Cardiac muscle cell (in vitro differentiated cells and primary cell): ENCODE results near the gene HHIPL2. TPM values are rescaled to one million over a fixed set of nuclear protein-coding genes. Genes with fewer than 3 reads are reported as not detected.
A peak's percentile ranks its signal among the peaks of the same experiment; 100 is the strongest.

Experiments used
- DNase-seq, 2 donors: peaks; one replicate each; pipeline versions ENCODE4 v3.0.0 to v3.0.0-alpha.2; 2010 to 2017; ENCODE audit warnings: low read depth in 1 of 2, low spot score in 1 of 2
- H3K27ac ChIP-seq: fragments of 200-600 bp; sonication (generic); 2 replicates; pipeline ENCODE4 v1.5.1; 2016
- H3K27me3 ChIP-seq: fragments of 200-600 bp; sonication (generic); 2 replicates; pipeline ENCODE4 v1.6.0; 2016; ENCODE audit warnings: control low read depth
- H3K36me3 ChIP-seq: fragments of 200-600 bp; sonication (generic); 2 replicates; pipeline ENCODE4 v1.5.1; 2016; ENCODE audit warnings: control low read depth
- H3K4me1 ChIP-seq: fragments of 200-600 bp; sonication (generic); 2 replicates; pipeline ENCODE4 v1.8.1; 2017; ENCODE audit warnings: low read depth, mild to moderate bottlenecking, mixed run types
- H3K4me3 ChIP-seq: fragments of 200-600 bp; sonication (generic); 2 replicates; pipeline ENCODE4 v1.5.1; 2016; ENCODE audit warnings: mild to moderate bottlenecking
- H3K9me3 ChIP-seq: fragments of 200-600 bp; sonication (generic); 2 replicates; pipeline ENCODE4 v1.5.1; 2017; ENCODE audit warnings: low read depth, mild to moderate bottlenecking, control low read depth
- polyA plus RNA-seq: library from polyadenylated mRNA; unstranded; fragments of >200 nt; fragmentation: Nextera tagmentation; extraction: Ambion mirVana; gene quantifications from 2 replicates; pipeline ENCODE4 v1.2.1, GENCODE V29; 2016
- total RNA-seq: library from RNA; depleted of rRNA; stranded (reverse); fragments of >200 nt; gene quantifications from 2 replicates; pipeline ENCODE4 v1.2.3, GENCODE V29; 2016
- TF ChIP-seq, protein P1 (sequence below): IDR thresholded peaks from 2 replicates; pipeline ENCODE4 v1.5.1; 2012; ENCODE audit warnings: low read depth, mild to moderate bottlenecking, low read length

The HHIPL2 gene
- total and polyA plus RNA-seq, 2 experiments from 2014 or later, result 0.38 TPM; not detected in 1

DNA sequence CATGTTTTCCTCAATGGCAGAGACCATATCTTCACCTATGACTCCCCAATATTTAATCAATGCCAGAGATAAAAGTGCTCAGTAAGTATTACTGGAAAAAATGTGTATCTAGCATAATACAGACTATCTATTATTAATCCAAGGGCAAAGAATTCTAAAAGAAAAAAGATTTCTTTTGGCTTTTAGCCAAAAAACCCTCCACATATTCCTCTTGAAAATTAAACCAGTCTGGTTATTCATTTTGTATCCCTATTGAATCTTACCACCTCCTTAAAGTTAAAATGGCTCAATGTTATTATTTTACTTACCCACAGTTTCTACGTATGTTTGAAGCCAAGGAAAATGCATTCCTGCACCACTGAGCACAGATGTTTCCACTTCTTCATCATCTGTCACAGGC lies 40.2 kb upstream of the HHIPL2 start:
- Histone ChIP-seq H3K4me3 (no peak overlapping the region), H3K27me3 (no peaks in the 10 kb centered on the region), H3K27ac (no peak overlapping the region), H3K36me3 (no peaks in the 10 kb centered on the region), H3K9me3 (no peaks in the 10 kb centered on the region), H3K4me1 (peaks cover 10% of the 10 kb centered on the region)
- DNase-seq, result no peak
- TF ChIP-seq, protein P1, sequence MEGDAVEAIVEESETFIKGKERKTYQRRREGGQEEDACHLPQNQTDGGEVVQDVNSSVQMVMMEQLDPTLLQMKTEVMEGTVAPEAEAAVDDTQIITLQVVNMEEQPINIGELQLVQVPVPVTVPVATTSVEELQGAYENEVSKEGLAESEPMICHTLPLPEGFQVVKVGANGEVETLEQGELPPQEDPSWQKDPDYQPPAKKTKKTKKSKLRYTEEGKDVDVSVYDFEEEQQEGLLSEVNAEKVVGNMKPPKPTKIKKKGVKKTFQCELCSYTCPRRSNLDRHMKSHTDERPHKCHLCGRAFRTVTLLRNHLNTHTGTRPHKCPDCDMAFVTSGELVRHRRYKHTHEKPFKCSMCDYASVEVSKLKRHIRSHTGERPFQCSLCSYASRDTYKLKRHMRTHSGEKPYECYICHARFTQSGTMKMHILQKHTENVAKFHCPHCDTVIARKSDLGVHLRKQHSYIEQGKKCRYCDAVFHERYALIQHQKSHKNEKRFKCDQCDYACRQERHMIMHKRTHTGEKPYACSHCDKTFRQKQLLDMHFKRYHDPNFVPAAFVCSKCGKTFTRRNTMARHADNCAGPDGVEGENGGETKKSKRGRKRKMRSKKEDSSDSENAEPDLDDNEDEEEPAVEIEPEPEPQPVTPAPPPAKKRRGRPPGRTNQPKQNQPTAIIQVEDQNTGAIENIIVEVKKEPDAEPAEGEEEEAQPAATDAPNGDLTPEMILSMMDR, result no peak

DNA sequence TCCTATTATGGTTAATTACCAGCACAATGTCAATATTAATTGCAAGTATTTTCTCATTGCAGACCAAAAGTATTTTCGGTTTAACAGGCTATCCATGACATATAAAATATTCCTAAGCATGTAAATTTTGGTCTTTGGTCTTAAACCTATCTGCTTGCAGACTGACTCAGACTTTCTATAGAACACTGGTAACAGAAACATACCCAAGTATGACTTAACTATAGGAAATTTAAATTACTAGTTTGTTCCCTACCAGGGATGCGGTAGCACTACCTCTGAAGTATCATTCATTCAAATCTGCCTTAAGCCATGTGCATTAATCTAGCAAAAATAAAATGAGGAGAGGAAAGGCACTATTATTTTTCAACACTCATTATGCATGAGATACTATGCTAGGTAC lies 38.9 kb upstream of the HHIPL2 start:
- H3K9me3 ChIP-seq, result no peaks in the 10 kb centered on the region
- H3K27me3 ChIP-seq, result no peaks in the 10 kb centered on the region
- H3K27ac ChIP-seq, result no peak overlapping the region
- TF ChIP-seq, protein P1, result no peak
- peaks cover 8% of the 10 kb centered on the region for H3K36me3 ChIP-seq
- H3K4me3 ChIP-seq, result no peak overlapping the region
- peaks cover 10% of the 10 kb centered on the region for H3K4me1 ChIP-seq
- DNase-seq, result no peak

DNA sequence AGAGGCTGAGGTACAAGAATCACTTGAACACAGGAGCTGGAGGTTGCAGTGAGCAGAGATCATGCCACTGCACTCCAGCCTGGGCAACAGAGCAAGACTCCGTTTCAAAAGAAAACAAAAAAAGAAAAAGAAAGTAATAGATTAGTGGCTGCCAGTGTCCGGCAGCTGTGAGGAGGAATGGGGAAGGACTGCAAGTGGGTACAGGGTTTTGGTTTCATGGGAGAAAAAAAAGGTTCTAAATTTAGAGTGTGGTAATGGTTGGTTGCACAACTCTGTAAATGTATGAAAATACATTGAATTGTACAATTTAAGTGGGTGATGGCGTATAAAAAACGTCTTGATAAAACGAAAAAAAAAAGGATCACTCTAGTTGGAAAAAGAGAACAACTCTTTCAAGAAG lies 35.2 kb upstream of the HHIPL2 start:
- H3K4me1 ChIP-seq, result no peaks in the 10 kb centered on the region
- TF ChIP-seq, protein P1, result no peak
- DNase-seq, result no peak
- H3K27ac ChIP-seq, result no peak overlapping the region
- no peak overlapping the region for H3K4me3 ChIP-seq
- peaks cover 8% of the 10 kb centered on the region for H3K36me3 ChIP-seq
- H3K27me3 ChIP-seq, result no peaks in the 10 kb centered on the region
- H3K9me3 ChIP-seq, result no peaks in the 10 kb centered on the region

DNA sequence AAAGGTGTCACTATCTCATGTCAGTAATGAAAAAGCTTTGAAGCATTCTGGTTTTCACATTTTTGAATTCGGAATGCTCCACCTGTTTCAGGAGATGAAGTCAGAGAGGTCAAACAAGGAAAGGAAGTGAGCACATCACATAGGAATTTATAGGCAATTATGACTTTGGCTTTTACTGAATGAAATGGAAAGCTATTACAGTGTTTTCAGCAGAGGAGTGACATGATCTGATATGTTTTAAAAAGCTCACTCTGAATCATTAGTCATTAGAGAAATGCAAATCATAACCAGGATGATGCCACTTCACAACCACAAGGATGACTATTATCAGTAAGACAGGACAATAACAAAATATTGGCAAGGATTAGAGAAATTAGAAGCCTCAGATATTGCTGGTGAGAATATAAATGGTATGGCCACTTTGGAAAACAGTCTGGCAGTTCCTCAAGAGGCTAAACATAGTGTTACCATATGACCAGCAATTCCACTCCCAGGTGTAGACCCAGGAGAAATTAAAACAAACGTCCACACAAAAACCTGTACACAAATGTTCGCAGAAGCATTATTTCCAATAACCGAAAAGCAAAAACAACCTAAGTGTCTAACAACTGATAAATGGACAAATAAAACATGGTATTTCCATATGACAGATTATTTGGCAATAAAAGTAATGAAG lies 34.3 kb upstream of the HHIPL2 start:
- Histone ChIP-seq H3K27ac (no peak overlapping the region), H3K4me1 (no peaks in the 10 kb centered on the region), H3K36me3 (peaks cover 14% of the 10 kb centered on the region), H3K27me3 (no peaks in the 10 kb centered on the region), H3K9me3 (no peaks in the 10 kb centered on the region), H3K4me3 (no peak overlapping the region)
- TF ChIP-seq, protein P1, result no peak
- DNase-seq, result peak in 1 of 2 donors; percentile 4

DNA sequence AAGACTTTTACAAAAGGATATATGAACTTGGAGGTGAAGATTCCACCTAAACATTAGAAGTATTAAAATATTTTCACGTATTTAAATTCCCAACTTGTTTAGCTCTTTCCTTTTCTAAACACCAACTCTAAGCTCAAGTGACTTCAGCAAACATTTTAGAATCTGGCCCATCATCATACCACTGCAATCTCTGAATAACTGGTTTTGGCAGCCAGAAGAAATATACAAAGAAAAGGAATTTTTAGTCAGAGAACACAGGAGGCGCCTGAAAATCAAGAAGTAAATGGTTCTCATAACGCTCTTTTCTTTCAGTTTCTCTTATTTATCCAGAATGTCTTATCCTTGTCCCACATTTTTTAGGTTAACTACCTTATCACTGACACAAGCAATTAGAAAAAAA lies 31.4 kb upstream of the HHIPL2 start:
- TF ChIP-seq, protein P1, result no peak
- H3K9me3 ChIP-seq, result no peaks in the 10 kb centered on the region
- H3K4me3 ChIP-seq, result no peak overlapping the region
- no peaks in the 10 kb centered on the region for H3K4me1 ChIP-seq
- H3K27ac ChIP-seq, result no peak overlapping the region
- DNase-seq, result no peak
- peaks cover 15% of the 10 kb centered on the region for H3K36me3 ChIP-seq
- H3K27me3 ChIP-seq, result no peaks in the 10 kb centered on the region
